Ishikawa (cell line): Measurements from ENCODE around the gene CORO2B.

Source experiments
- CEBPB ChIP-seq: IDR thresholded peaks from 2 replicates; pipeline ENCODE4 v1.6.1; 2012
- CREB1 ChIP-seq: IDR thresholded peaks from 2 replicates; pipeline ENCODE4 v1.6.1; 2012; ENCODE audit warnings: low read depth
- EGR1 ChIP-seq: IDR thresholded peaks from 2 replicates; pipeline ENCODE4 v1.6.1; 2012
- EP300 ChIP-seq: IDR thresholded peaks from 2 replicates; pipeline ENCODE4 v1.6.1; 2012; ENCODE audit warnings: borderline replicate concordance
- FOXM1 ChIP-seq: IDR thresholded peaks from 2 replicates; pipeline ENCODE4 v1.6.1; 2012; ENCODE audit warnings: low read depth, borderline replicate concordance
- NFIC ChIP-seq: IDR thresholded peaks from 2 replicates; pipeline ENCODE4 v1.6.1; 2012
- RAD21 ChIP-seq: IDR thresholded peaks from 2 replicates; pipeline ENCODE4 v1.6.1; 2012; ENCODE audit warnings: low read depth
- REST ChIP-seq: IDR thresholded peaks from 2 replicates; pipeline ENCODE4 v1.6.1; 2012; ENCODE audit warnings: low read depth, mild to moderate bottlenecking
- TAF1 ChIP-seq: IDR thresholded peaks from 2 replicates; pipeline ENCODE4 v1.6.1; 2012; ENCODE audit warnings: low read depth, mild to moderate bottlenecking
- TCF12 ChIP-seq: IDR thresholded peaks from 2 replicates; pipeline ENCODE4 v1.6.1; 2012; ENCODE audit warnings: low read depth
- TEAD4 ChIP-seq: IDR thresholded peaks from 2 replicates; pipeline ENCODE4 v1.6.1; 2012
- USF1 ChIP-seq: IDR thresholded peaks from 2 replicates; pipeline ENCODE4 v1.6.1; 2012
- YY1 ChIP-seq: IDR thresholded peaks from 2 replicates; pipeline ENCODE4 v1.6.1; 2012; ENCODE audit warnings: low read depth
- ZBTB7A ChIP-seq: IDR thresholded peaks from 2 replicates; pipeline ENCODE4 v1.6.1; 2012; ENCODE audit warnings: low read depth
- TF ChIP-seq, protein P1 (sequence below): IDR thresholded peaks from 2 replicates; pipeline ENCODE4 v1.6.1; 2012

CORO2B gene

GRCh38 chr15:68679961-68680371 is 101.2 kb downstream of the CORO2B start:
- TF ChIP-seq EGR1, result no peak

- TF ChIP-seq EGR1 (no peak), TAF1 (no peak), FOXM1 (no peak), NFIC (no peak), TCF12 (no peak), YY1 (no peak), CEBPB (no peak), REST (no peak), TEAD4 (no peak), ZBTB7A (no peak), CREB1 (no peak), RAD21 (no peak), EP300 (no peak), USF1 (no peak)
- TF ChIP-seq, protein P1, sequence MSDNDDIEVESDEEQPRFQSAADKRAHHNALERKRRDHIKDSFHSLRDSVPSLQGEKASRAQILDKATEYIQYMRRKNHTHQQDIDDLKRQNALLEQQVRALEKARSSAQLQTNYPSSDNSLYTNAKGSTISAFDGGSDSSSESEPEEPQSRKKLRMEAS, result no peak
These were observed 103.0 kb downstream of the CORO2B start for GRCh38 chr15:68681836-68682235.

DNA sequence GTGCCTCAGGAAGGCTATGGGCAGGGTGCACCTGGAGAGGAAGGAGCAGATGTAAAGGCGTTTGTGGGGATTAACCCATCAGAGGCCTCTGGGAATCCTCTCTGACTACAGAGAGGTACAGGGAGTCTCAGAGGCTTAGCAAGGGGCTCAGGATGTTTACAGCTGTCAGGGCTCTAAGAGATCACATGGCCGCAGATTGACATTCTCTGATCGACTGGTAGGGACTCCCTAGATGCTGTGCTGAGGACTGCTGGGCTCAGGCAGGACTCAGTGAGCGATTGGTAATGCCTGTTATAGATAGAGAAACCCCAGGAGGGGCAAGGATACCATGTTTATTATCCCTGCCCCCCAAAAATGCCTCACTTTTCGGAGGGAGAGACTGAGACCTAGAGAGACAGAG is 103.5 kb downstream of the CORO2B start:
- no peak for TF ChIP-seq RAD21
- TF ChIP-seq FOXM1, result no peak
- no peak for TF ChIP-seq NFIC
- no peak for TF ChIP-seq YY1
- no peak for TF ChIP-seq USF1

DNA sequence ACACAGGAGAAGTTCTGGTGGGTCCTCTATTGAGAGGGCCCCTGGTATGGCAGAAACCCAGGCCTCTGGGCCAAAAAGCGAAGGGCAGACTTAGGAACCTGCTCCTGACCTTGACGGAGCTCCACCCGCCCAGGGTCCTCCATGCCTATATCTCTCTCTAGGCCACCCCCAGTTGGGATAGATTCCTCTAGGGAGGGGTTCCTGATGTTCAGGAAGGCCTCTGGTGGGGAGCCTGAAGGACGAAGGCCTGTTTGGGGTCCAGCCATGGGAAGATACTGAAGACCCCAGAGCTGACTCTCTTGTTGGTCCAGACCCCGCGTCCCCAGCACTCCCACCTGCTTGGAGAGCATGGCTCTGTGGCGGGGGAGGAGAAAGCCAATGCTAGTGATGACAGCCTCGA is 104.2 kb downstream of the CORO2B start:
- no peak for TF ChIP-seq RAD21
- TF ChIP-seq TAF1, result no peak
- TF ChIP-seq FOXM1, result no peak
- TF ChIP-seq CREB1, result no peak
- TF ChIP-seq TEAD4, result no peak
- TF ChIP-seq REST, result no peak
- TF ChIP-seq TCF12, result no peak
- no peak for TF ChIP-seq CEBPB
- no peak for TF ChIP-seq USF1
- TF ChIP-seq ZBTB7A, result no peak
- no peak for TF ChIP-seq NFIC

- TF ChIP-seq YY1, result no peak
- TF ChIP-seq CEBPB, result no peak
- no peak for TF ChIP-seq NFIC
- TF ChIP-seq EP300, result no peak
- no peak for TF ChIP-seq RAD21
These were observed 104.8 kb downstream of the CORO2B start for GRCh38 chr15:68683551-68683950.

DNA sequence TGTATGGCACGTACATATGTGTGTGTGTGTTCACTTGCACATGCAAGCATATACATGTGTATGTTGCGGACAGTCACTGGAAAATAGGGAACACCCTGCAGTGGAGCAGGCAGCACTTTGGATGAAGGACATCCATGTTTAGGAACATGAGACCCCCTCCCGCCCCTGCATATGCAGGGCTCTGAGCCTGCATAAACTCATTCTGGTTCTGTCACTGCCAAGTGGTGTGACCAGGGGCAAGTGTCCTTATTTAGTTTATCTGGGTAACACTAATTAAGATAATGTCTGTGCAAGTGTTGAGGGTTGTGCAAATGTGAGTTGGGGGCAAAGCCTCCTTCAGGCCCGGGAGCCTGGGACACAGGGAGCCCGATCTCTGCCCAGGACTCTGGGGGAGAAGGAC is 105.7 kb downstream of the CORO2B start:
- TF ChIP-seq ZBTB7A, result no peak
- TF ChIP-seq NFIC, result no peak
- no peak for TF ChIP-seq FOXM1
- no peak for TF ChIP-seq EGR1
- no peak for TF ChIP-seq TCF12
- TF ChIP-seq USF1, result no peak
- TF ChIP-seq TAF1, result no peak
- no peak for TF ChIP-seq CREB1
- no peak for TF ChIP-seq RAD21
- no peak for TF ChIP-seq REST
- TF ChIP-seq, protein P1, result no peak
- no peak for TF ChIP-seq YY1
